GDM1 (cell line): ENCODE data around the gene GABRB3.
"Not testable (repeated sequence)": the region's sequence is repeated elsewhere in the genome, so short reads cannot be mapped to it uniquely, and the experiment has no call there.

Source experiments
- DNase-seq: peaks from one replicate; lab custom pipeline; 2025; lab: John Stamatoyannopoulos, UW

The GABRB3 gene

GRCh38 chr15:26736502-26737248 is 36.2 kb downstream of the GABRB3 start:
- no peak for DNase-seq

- no peak for DNase-seq
These were observed 40.9 kb downstream of the GABRB3 start for GRCh38 chr15:26731965-26732364.

- DNase-seq = no peak
These were observed 43.3 kb downstream of the GABRB3 start for GRCh38 chr15:26729581-26729980.

- no peak for DNase-seq
These were observed 43.8 kb downstream of the GABRB3 start for GRCh38 chr15:26729030-26729429.

- no peak for DNase-seq
These were observed 48.3 kb downstream of the GABRB3 start for GRCh38 chr15:26724381-26725150.

GRCh38 chr15:26722621-26723160 is 50.2 kb downstream of the GABRB3 start:
- no peak for DNase-seq

GRCh38 chr15:26721232-26721967 is 51.5 kb downstream of the GABRB3 start:
- DNase-seq = no peak

- no peak for DNase-seq
These were observed 52.3 kb downstream of the GABRB3 start for GRCh38 chr15:26720546-26720945.

- DNase-seq = not testable (repeated sequence)
These were observed 53.0 kb downstream of the GABRB3 start for GRCh38 chr15:26719866-26720265.

- no peak for DNase-seq
These were observed 56.8 kb downstream of the GABRB3 start for GRCh38 chr15:26716069-26716468.

- no peak for DNase-seq
These were observed 59.4 kb downstream of the GABRB3 start for GRCh38 chr15:26713498-26713897.

GRCh38 chr15:26712335-26712734 is 60.5 kb downstream of the GABRB3 start:
- DNase-seq = no peak

GRCh38 chr15:26711445-26711844 is 61.4 kb downstream of the GABRB3 start:
- no peak for DNase-seq

GRCh38 chr15:26702381-26702780 is 70.5 kb downstream of the GABRB3 start:
- no peak for DNase-seq

- no peak for DNase-seq
These were observed 74.3 kb downstream of the GABRB3 start for GRCh38 chr15:26698555-26698954.

- DNase-seq = no peak
These were observed 75.0 kb downstream of the GABRB3 start for GRCh38 chr15:26697913-26698312.

GRCh38 chr15:26691249-26691648 is 81.6 kb downstream of the GABRB3 start:
- no peak for DNase-seq

GRCh38 chr15:26690778-26691177 is 82.1 kb downstream of the GABRB3 start:
- DNase-seq = no peak

- DNase-seq = no peak
These were observed 83.4 kb downstream of the GABRB3 start for GRCh38 chr15:26689462-26689861.

GRCh38 chr15:26686547-26687187 is 86.2 kb downstream of the GABRB3 start:
- no peak for DNase-seq

GRCh38 chr15:26682598-26683164 is 90.2 kb downstream of the GABRB3 start:
- DNase-seq = no peak

- no peak for DNase-seq
These were observed 92.9 kb downstream of the GABRB3 start for GRCh38 chr15:26679927-26680326.
